Mesothelial cell of epicardium (in vitro differentiated cells): ENCODE data around the gene CHTF18. TPM values are rescaled to one million over a fixed set of nuclear protein-coding genes. Genes with fewer than 3 reads are reported as not detected.

Experiments
- DNase-seq, 2 experiments: peaks; one replicate each; pipeline ENCODE4 v3.0.0; 2021; ENCODE audit warnings: low spot score in 2 of 2; ENCODE audit not compliant: unreplicated experiment in 2 of 2
- H3K27ac Mint-ChIP-seq: 2 replicates; pipeline ENCODE4 v1.8.0; 2021; ENCODE audit warnings: mixed read lengths
- H3K27me3 Mint-ChIP-seq: 2 replicates; pipeline ENCODE4 v1.8.0; 2021; ENCODE audit warnings: low read depth, mixed read lengths
- H3K36me3 Mint-ChIP-seq: 2 replicates; pipeline ENCODE4 v1.8.0; 2021; ENCODE audit warnings: mixed read lengths
- H3K4me1 Mint-ChIP-seq: 2 replicates; pipeline ENCODE4 v1.8.0; 2021; ENCODE audit warnings: mixed read lengths
- H3K4me3 Mint-ChIP-seq: 2 replicates; pipeline ENCODE4 v1.8.0; 2021; ENCODE audit warnings: mild to moderate bottlenecking, moderate library complexity, mixed read lengths
- H3K9me3 Mint-ChIP-seq: 2 replicates; pipeline ENCODE4 v1.8.0; 2021; ENCODE audit warnings: mixed read lengths
- total RNA-seq: library from RNA; stranded (reverse); gene quantifications from 3 replicates; pipeline ENCODE4 v1.2.1, GENCODE V29; 2021
- TF ChIP-seq, protein P1 (sequence below): fragments of 200-600 bp; sonication (generic); IDR thresholded peaks from one replicate; pipeline ENCODE4 v1.5.0; 2021; ENCODE audit warnings: antibody characterized with exemption; ENCODE audit not compliant: unreplicated experiment

Gene CHTF18
- total RNA-seq, 1 donor from 2014 or later, result 89.2 TPM

GRCh38 chr16:814974-815373 is 26.6 kb downstream of the CHTF18 start:
- Mint-ChIP-seq H3K4me1 (peaks cover 3% of the 10 kb centered on the region), H3K9me3 (no peaks in the 10 kb centered on the region)

GRCh38 chr16:815861-816260 is 27.4 kb downstream of the CHTF18 start:
- Mint-ChIP-seq H3K9me3 (no peaks in the 10 kb centered on the region), H3K27me3 (peaks cover 35% of the 10 kb centered on the region), H3K4me1 (peaks cover 3% of the 10 kb centered on the region), H3K36me3 (peaks cover 3% of the 10 kb centered on the region), H3K4me3 (no peak overlapping the region), H3K27ac (no peak overlapping the region)
- TF ChIP-seq, protein P1, sequence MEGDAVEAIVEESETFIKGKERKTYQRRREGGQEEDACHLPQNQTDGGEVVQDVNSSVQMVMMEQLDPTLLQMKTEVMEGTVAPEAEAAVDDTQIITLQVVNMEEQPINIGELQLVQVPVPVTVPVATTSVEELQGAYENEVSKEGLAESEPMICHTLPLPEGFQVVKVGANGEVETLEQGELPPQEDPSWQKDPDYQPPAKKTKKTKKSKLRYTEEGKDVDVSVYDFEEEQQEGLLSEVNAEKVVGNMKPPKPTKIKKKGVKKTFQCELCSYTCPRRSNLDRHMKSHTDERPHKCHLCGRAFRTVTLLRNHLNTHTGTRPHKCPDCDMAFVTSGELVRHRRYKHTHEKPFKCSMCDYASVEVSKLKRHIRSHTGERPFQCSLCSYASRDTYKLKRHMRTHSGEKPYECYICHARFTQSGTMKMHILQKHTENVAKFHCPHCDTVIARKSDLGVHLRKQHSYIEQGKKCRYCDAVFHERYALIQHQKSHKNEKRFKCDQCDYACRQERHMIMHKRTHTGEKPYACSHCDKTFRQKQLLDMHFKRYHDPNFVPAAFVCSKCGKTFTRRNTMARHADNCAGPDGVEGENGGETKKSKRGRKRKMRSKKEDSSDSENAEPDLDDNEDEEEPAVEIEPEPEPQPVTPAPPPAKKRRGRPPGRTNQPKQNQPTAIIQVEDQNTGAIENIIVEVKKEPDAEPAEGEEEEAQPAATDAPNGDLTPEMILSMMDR, result no peak
- no peak for DNase-seq

More at GRCh38 chr16:814974-815373, 26.6 kb downstream of the CHTF18 start:
- H3K27ac Mint-ChIP-seq, result no peak overlapping the region
- no peak overlapping the region for H3K4me3 Mint-ChIP-seq
- H3K36me3 Mint-ChIP-seq, result peaks cover 3% of the 10 kb centered on the region
- TF ChIP-seq, protein P1, result no peak
- no peak for DNase-seq
- peaks cover 41% of the 10 kb centered on the region for H3K27me3 Mint-ChIP-seq

GRCh38 chr16:817001-817906 is 28.8 kb downstream of the CHTF18 start:
- TF ChIP-seq, protein P1, result no peak
- peaks cover 3% of the 10 kb centered on the region for H3K4me1 Mint-ChIP-seq
- H3K36me3 Mint-ChIP-seq, result peaks cover 3% of the 10 kb centered on the region
- no peak overlapping the region for H3K4me3 Mint-ChIP-seq
- H3K27me3 Mint-ChIP-seq, result peaks cover 30% of the 10 kb centered on the region
- no peaks in the 10 kb centered on the region for H3K9me3 Mint-ChIP-seq
- no peak for DNase-seq
- H3K27ac Mint-ChIP-seq, result no peak overlapping the region

GRCh38 chr16:818132-818531 is 29.7 kb downstream of the CHTF18 start:
- DNase-seq, result no peak
- Mint-ChIP-seq H3K4me1 (peaks cover 3% of the 10 kb centered on the region), H3K27me3 (peaks cover 24% of the 10 kb centered on the region), H3K27ac (no peak overlapping the region), H3K4me3 (no peak overlapping the region), H3K9me3 (no peaks in the 10 kb centered on the region), H3K36me3 (no peaks in the 10 kb centered on the region)
- TF ChIP-seq, protein P1, result no peak

DNA sequence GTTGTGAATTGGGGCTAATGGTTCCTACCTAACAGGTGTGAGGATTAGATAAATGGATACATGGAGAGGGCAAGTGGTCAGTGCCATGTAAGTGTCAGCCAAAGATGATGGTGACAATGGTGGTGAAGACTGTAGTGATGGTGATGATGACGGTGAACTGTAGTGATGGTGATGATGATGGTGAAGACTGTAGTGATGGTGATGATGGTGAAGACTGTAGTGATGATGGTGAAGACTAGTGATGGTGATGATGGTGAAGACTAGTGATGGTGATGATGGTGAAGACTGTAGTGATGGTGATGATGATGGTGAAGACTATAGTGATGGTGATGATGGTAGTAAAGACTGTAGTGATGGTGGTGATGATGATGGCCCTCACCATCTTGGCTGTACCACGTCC is 30.2 kb downstream of the CHTF18 start:
- Mint-ChIP-seq H3K27ac (no peak overlapping the region), H3K9me3 (no peaks in the 10 kb centered on the region), H3K4me3 (no peak overlapping the region), H3K36me3 (no peaks in the 10 kb centered on the region), H3K4me1 (peaks cover 3% of the 10 kb centered on the region), H3K27me3 (peaks cover 23% of the 10 kb centered on the region)
- no peak for DNase-seq
- TF ChIP-seq, protein P1, result no peak
